IPS DF 6.9 (cell line): ENCODE data around the gene TPRN.
"Not testable (repeated sequence)": the region's sequence is repeated elsewhere in the genome, so short reads cannot be mapped to it uniquely, and the experiment has no call there.

Source experiments
- DNase-seq: peaks from one replicate; pipeline ENCODE4 v3.0.0-alpha.2; 2013; ENCODE audit warnings: low read depth, low spot score
- H3K27ac ChIP-seq: one replicate; pipeline ENCODE4 v1.5.1; 2013; ENCODE audit warnings: low read length, control low read depth
- H3K27me3 ChIP-seq: 2 replicates; pipeline ENCODE4 v1.6.1; 2013; ENCODE audit warnings: mild to moderate bottlenecking, low read length; ENCODE audit not compliant: control insufficient read depth, insufficient read depth
- H3K36me3 ChIP-seq: 2 replicates; pipeline ENCODE4 v1.6.1; 2013; ENCODE audit warnings: low read length; ENCODE audit not compliant: control insufficient read depth, insufficient read depth
- H3K4me1 ChIP-seq: 2 replicates; pipeline ENCODE4 v1.6.1; 2013; ENCODE audit warnings: low read length; ENCODE audit not compliant: control insufficient read depth, insufficient read depth
- H3K4me3 ChIP-seq: 2 replicates; pipeline ENCODE4 v1.5.1; 2013; ENCODE audit warnings: mild to moderate bottlenecking, low read length
- H3K9me3 ChIP-seq: 2 replicates; pipeline ENCODE4 v1.6.1; 2013; ENCODE audit warnings: low read length, inconsistent platforms; ENCODE audit not compliant: control insufficient read depth, insufficient read depth
- WGBS: extraction: QIAGEN DNeasy Blood & Tissue Kit; methylation state at CpG from one replicate; pipeline ENCODE4 v1.1.7; 2013; ENCODE audit warnings: mixed read lengths, missing lambda C conversion rate; ENCODE audit not compliant: insufficient read length, insufficient coverage; 5-methylcytosine and 5-hydroxymethylcytosine counted together

TPRN gene

GRCh38 chr9:137200311-137201204, at the start of gene TPRN:
Gene TPRN, minus strand, starts transcription at chr9:137200741. Its CDS starts 30 bp downstream, at chr9:137200711.
- Histone ChIP-seq H3K4me1 (peaks cover 8% of the 10 kb centered on the region), H3K27me3 (no peaks in the 10 kb centered on the region), H3K9me3 (no peaks in the 10 kb centered on the region), H3K4me3 (peak within 1 kb of the TSS; percentile 66; the same call in 1 of the 2 replicates), H3K36me3 (peaks cover 3% of the 10 kb centered on the region; the same call in 1 of the 2 replicates), H3K27ac (no peak within 1 kb of the TSS)
- peak; percentile 94 for DNase-seq
- WGBS, result no CpG with 5 or more reads among the region's 118 CpGs

GRCh38 chr9:137247916-137248175, 47.3 kb upstream of the TPRN start:
- Histone ChIP-seq H3K4me3 (no peak overlapping the region), H3K36me3 (peaks cover 10% of the 10 kb centered on the region), H3K9me3 (no peaks in the 10 kb centered on the region), H3K27ac (no peak overlapping the region), H3K4me1 (peaks cover 10% of the 10 kb centered on the region), H3K27me3 (no peaks in the 10 kb centered on the region)
- DNase-seq, result no peak
- WGBS, result no CpG with 5 or more reads among the region's 6 CpGs

GRCh38 chr9:137247135-137247915, 46.8 kb upstream of the TPRN start:
- Histone ChIP-seq H3K9me3 (no peaks in the 10 kb centered on the region), H3K36me3 (peaks cover 15% of the 10 kb centered on the region), H3K27ac (no peak overlapping the region), H3K4me1 (peaks cover 10% of the 10 kb centered on the region), H3K27me3 (no peaks in the 10 kb centered on the region), H3K4me3 (no peak overlapping the region)
- no CpG with 5 or more reads among the region's 20 CpGs for WGBS
- DNase-seq, result no peak

GRCh38 chr9:137245450-137246421, 45.2 kb upstream of the TPRN start:
- no peak overlapping the region for H3K27ac ChIP-seq
- no CpG with 5 or more reads among the region's 25 CpGs for WGBS

GRCh38 chr9:137244486-137245449, 44.2 kb upstream of the TPRN start:
- H3K36me3 ChIP-seq, result peaks cover 15% of the 10 kb centered on the region
- no peak overlapping the region for H3K27ac ChIP-seq
- DNase-seq, result no peak

More at GRCh38 chr9:137245450-137246421, 45.2 kb upstream of the TPRN start:
- no peak overlapping the region for H3K4me3 ChIP-seq
- H3K9me3 ChIP-seq, result no peaks in the 10 kb centered on the region
- H3K27me3 ChIP-seq, result no peaks in the 10 kb centered on the region
- peaks cover 5% of the 10 kb centered on the region; the same call in 1 of the 2 replicates for H3K4me1 ChIP-seq
- no peak for DNase-seq
- H3K36me3 ChIP-seq, result peaks cover 15% of the 10 kb centered on the region

GRCh38 chr9:137243626-137244485, 43.3 kb upstream of the TPRN start:
- WGBS, result no CpG with 5 or more reads among the region's 15 CpGs
- Histone ChIP-seq H3K4me1 (peaks cover 3% of the 10 kb centered on the region; the same call in 1 of the 2 replicates), H3K9me3 (no peaks in the 10 kb centered on the region)

More at GRCh38 chr9:137244486-137245449, 44.2 kb upstream of the TPRN start:
- WGBS, result no CpG with 5 or more reads among the region's 36 CpGs
- Histone ChIP-seq H3K27me3 (no peaks in the 10 kb centered on the region), H3K4me1 (peaks cover 3% of the 10 kb centered on the region; the same call in 1 of the 2 replicates), H3K9me3 (no peaks in the 10 kb centered on the region), H3K4me3 (no peak overlapping the region)

GRCh38 chr9:137243266-137243625, 42.7 kb upstream of the TPRN start:
- H3K4me1 ChIP-seq, H3K9me3 ChIP-seq, H3K4me3 ChIP-seq, DNase-seq, H3K27me3 ChIP-seq, H3K27ac ChIP-seq: not testable (repeated sequence)
- H3K36me3 ChIP-seq, result peaks cover 15% of the 10 kb centered on the region
- WGBS, result no CpG with 5 or more reads among the region's 18 CpGs

More at GRCh38 chr9:137243626-137244485, 43.3 kb upstream of the TPRN start:
- peaks cover 15% of the 10 kb centered on the region for H3K36me3 ChIP-seq
- H3K4me3 ChIP-seq, result no peak overlapping the region
- no peaks in the 10 kb centered on the region for H3K27me3 ChIP-seq
- DNase-seq, result no peak
- no peak overlapping the region for H3K27ac ChIP-seq

- Histone ChIP-seq H3K9me3 (no peaks in the 10 kb centered on the region), H3K4me1 (peaks cover 3% of the 10 kb centered on the region; the same call in 1 of the 2 replicates), H3K4me3 (peak overlapping the region; percentile 70; the same call in 1 of the 2 replicates), H3K27ac (no peak overlapping the region), H3K27me3 (no peaks in the 10 kb centered on the region), H3K36me3 (peaks cover 15% of the 10 kb centered on the region)
- no peak for DNase-seq
- no CpG with 5 or more reads among the region's 36 CpGs for WGBS
These were observed 42.0 kb upstream of the TPRN start for GRCh38 chr9:137242269-137243203.
